ENCODE measurements around the gene RNF145. TPM values are rescaled to one million over a fixed set of nuclear protein-coding genes. Genes with fewer than 3 reads are reported as not detected.
"Not testable (repeated sequence)": the region's sequence is repeated elsewhere in the genome, so short reads cannot be mapped to it uniquely, and the experiment has no call there.

RNF145 gene
- total and polyA plus RNA-seq, 7 donors: 6.5 to 91.0 (median 39.3) TPM

DNA sequence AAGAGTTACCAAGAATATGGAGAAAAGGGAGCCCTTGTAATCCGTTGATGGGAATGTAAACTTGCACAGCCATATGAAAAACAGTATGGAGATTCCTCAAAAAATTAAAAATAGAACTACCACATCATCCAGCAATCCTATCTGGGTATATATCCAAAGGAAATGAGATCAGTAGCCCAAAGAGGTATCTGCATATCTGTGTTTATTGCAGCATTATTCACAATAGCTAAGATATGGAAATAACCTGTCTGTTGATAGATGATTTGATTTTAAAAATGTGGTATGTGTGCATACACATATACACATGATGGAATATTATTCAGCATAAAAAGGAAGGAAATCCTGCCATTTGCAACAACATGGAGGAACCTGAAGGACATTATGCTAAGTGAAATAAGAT is 61.4 kb downstream of the RNF145 start:
- no peaks in the 10 kb centered on the region for H3K9me3 ChIP-seq
- no peak overlapping the region for H3K4me3 ChIP-seq
- DNase-seq: no peak
- intact Hi-C loops (cut with DNase I): no loop called here
- no peak overlapping the region for H3K27ac ChIP-seq
- WGBS, 2 donors: 58 to 69% methylated on average over 1 of the region's 1 CpG
- no peaks in the 10 kb centered on the region for H3K4me1 ChIP-seq
- no peaks in the 10 kb centered on the region for H3K36me3 ChIP-seq
- peaks cover 0 to 4% (median 0%) of the 10 kb centered on the region in 3 donors for H3K27me3 ChIP-seq
- TF ChIP-seq EP300 (IDR thresholded peaks at IDR 0.05) (no peak), POLR2AphosphoS5 (IDR thresholded peaks at IDR 0.05) (no peak), POLR2A (IDR thresholded peaks at IDR 0.05) (no peak)
- TF ChIP-seq, protein P1, sequence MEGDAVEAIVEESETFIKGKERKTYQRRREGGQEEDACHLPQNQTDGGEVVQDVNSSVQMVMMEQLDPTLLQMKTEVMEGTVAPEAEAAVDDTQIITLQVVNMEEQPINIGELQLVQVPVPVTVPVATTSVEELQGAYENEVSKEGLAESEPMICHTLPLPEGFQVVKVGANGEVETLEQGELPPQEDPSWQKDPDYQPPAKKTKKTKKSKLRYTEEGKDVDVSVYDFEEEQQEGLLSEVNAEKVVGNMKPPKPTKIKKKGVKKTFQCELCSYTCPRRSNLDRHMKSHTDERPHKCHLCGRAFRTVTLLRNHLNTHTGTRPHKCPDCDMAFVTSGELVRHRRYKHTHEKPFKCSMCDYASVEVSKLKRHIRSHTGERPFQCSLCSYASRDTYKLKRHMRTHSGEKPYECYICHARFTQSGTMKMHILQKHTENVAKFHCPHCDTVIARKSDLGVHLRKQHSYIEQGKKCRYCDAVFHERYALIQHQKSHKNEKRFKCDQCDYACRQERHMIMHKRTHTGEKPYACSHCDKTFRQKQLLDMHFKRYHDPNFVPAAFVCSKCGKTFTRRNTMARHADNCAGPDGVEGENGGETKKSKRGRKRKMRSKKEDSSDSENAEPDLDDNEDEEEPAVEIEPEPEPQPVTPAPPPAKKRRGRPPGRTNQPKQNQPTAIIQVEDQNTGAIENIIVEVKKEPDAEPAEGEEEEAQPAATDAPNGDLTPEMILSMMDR (IDR thresholded peaks at IDR 0.05): no peak

DNA sequence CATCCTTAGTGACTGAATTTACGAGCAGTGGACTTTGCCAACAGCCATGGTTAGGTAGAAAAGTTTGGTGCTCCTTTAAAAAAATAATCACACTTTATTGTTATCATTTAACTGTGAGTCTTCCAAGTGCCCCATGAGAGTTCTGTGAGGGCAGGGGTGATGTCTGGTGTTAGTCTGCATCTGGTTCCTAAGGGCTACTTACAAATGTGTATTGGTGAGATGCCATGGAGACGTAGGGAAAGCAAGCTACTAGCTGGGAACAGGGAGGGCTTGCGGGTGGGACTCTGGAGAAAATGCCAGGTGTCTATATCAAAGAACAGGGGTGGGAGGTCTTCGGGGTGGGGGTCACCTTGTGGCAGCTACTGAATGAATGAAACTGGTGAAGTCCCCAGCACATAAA is 62.5 kb downstream of the RNF145 start:
- DNase-seq: no peak
- H3K27ac ChIP-seq: no peak overlapping the region
- peaks cover 0 to 4% (median 0%) of the 10 kb centered on the region in 3 donors for H3K27me3 ChIP-seq
- intact Hi-C loops (cut with DNase I): no loop called here
- H3K36me3 ChIP-seq: no peaks in the 10 kb centered on the region
- no peak overlapping the region for H3K4me3 ChIP-seq
- WGBS, 2 donors: 55 to 67% methylated on average over 4 of the region's 4 CpGs
- no peaks in the 10 kb centered on the region for H3K9me3 ChIP-seq
- TF ChIP-seq POLR2A (IDR thresholded peaks at IDR 0.05) (no peak), EP300 (IDR thresholded peaks at IDR 0.05) (no peak), POLR2AphosphoS5 (IDR thresholded peaks at IDR 0.05) (no peak)
- TF ChIP-seq, protein P1 (IDR thresholded peaks at IDR 0.05): no peak
- no peaks in the 10 kb centered on the region for H3K4me1 ChIP-seq

DNA sequence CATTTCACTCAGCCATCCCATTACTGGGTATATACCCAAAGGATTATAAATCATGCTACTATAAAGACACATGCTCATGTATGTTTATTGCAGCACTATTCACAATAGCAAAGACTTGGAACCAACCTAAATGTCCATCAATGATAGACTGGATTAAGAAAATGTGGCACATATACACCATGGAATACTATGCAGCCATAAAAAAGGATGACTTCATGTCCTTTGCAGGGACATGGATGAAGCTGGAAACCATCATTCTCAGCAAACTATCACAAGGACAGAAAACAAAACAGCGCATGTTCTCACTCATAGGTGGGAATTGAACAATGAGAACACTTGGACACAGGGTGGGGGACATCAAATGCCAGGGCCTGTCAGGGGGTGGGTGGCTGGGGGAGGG is 64.2 kb downstream of the RNF145 start:
- H3K9me3 ChIP-seq; H3K27ac ChIP-seq; intact Hi-C loops (cut with DNase I); H3K36me3 ChIP-seq; H3K27me3 ChIP-seq; H3K4me1 ChIP-seq; H3K4me3 ChIP-seq; DNase-seq: not testable (repeated sequence)
- 92 to 97% methylated on average over 1 of the region's 1 CpG for WGBS, 2 donors

DNA sequence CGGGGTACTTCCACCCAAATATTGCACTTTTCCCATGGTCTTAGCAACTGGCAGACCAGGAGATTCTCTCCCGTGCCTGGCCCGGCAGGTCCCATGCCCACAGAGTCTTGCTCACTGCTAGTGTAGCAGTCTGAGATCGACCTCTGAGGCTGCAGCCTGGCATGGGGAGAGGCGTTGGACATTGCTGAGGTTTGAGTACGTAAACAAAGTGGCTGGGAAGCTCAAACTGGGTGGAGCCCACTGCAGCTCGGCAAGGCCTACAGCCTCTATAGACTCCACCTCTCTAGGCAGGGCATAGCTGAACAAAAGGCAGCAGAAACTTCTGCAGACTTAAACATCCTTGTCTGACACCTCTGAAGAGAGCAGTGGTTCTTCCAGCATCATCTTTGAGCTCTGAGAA is 69.6 kb downstream of the RNF145 start:
- Histone ChIP-seq H3K27me3 (peaks cover 0 to 9% (median 0%) of the 10 kb centered on the region in 3 donors), H3K27ac (no peak overlapping the region), H3K4me1 (peaks cover 0 to 11% (median 5%) of the 10 kb centered on the region in 4 donors), H3K36me3 (no peaks in the 10 kb centered on the region), H3K4me3 (no peak overlapping the region), H3K9me3 (no peaks in the 10 kb centered on the region)
- intact Hi-C loops (cut with DNase I): no loop called here
- TF ChIP-seq, protein P1 (IDR thresholded peaks at IDR 0.05): no peak
- no peak for TF ChIP-seq EP300 (IDR thresholded peaks at IDR 0.05)
- TF ChIP-seq POLR2A (IDR thresholded peaks at IDR 0.05): no peak
- no peak for TF ChIP-seq POLR2AphosphoS5 (IDR thresholded peaks at IDR 0.05)
- DNase-seq: no peak
- 53 to 76% methylated on average over 7 of the region's 7 CpGs for WGBS, 2 donors

DNA sequence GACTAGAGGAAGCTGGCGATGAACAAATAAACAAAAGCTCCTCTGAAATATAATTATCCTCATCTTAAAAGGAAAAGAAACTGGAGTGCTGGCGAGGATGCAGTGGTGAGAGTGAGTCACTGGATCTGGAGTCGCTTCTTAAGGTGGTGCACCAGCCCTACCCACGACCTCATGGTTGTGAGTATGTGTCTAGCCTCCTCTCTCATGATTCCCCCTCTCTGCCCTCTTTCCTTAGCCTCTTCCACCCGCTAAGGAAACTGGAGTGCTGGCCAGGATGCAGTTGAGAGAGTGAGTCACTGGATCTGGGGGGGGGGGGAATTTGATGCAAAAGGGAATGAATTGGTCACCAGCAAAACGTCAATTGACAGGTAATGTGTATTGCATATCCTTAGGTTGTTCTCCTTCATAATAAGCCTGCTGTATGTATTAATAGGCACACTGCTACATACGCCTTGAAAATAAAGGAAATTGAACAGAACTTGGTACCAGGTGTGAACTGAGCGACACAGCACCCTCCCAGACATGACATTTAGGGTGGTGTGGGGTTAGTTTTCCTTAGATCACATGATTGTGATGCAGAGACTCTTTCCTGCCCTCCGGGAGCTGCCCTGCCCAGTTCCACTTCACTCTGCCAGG is 73.3 kb downstream of the RNF145 start:
- H3K4me3 ChIP-seq: no peak overlapping the region
- peaks cover 0 to 11% (median 5%) of the 10 kb centered on the region in 4 donors for H3K4me1 ChIP-seq
- TF ChIP-seq POLR2AphosphoS5 (IDR thresholded peaks at IDR 0.05): no peak
- no peak for TF ChIP-seq POLR2A (IDR thresholded peaks at IDR 0.05)
- no peak for TF ChIP-seq EP300 (IDR thresholded peaks at IDR 0.05)
- TF ChIP-seq, protein P1 (IDR thresholded peaks at IDR 0.05): no peak
- H3K9me3 ChIP-seq: no peaks in the 10 kb centered on the region
- no peaks in the 10 kb centered on the region for H3K36me3 ChIP-seq
- DNase-seq: no peak
- peaks cover 0 to 9% (median 0%) of the 10 kb centered on the region in 3 donors for H3K27me3 ChIP-seq
- WGBS, 2 donors: 32 to 67% methylated on average over 9 of the region's 9 CpGs
- no peak overlapping the region for H3K27ac ChIP-seq
- intact Hi-C loops (cut with DNase I): no loop called here
